Stomach (tissue), 9 donors: Measurements from ENCODE around the gene ANKHD1. TPM values are rescaled to one million over a fixed set of nuclear protein-coding genes. Genes with fewer than 3 reads are reported as not detected.
"Not testable (repeated sequence)": the region's sequence is repeated elsewhere in the genome, so short reads cannot be mapped to it uniquely, and the experiment has no call there.

ENCODE experiments used
- DNase-seq, 2 donors: peaks; one replicate each; pipeline versions ENCODE4 v3.0.0 to v3.0.0-alpha.2; 2013 to 2019
- H3K27ac ChIP-seq, 5 donors: fragments of 200-600 bp in 4 of 5; sonication (generic) in 4 of 5; one replicate each; pipeline ENCODE4 v1.5.1; 2013 to 2019; ENCODE audit warnings: mild to moderate bottlenecking in 1 of 5, moderate library complexity in 1 of 5
- H3K27me3 ChIP-seq, 3 donors: fragments of 200-600 bp; sonication (generic); one replicate each; pipeline ENCODE4 v1.5.1; 2017 to 2019; ENCODE audit warnings: mixed run types in 1 of 3
- H3K36me3 ChIP-seq, 4 donors: fragments of 200-600 bp; sonication (generic); 1 replicate in 3 of 4; 2 replicates in 1 of 4; pipeline ENCODE4 v1.5.1; 2016 to 2019
- H3K4me1 ChIP-seq, 4 donors: fragments of 200-600 bp; sonication (generic); one replicate each; pipeline ENCODE4 v1.5.1; 2016 to 2019
- H3K4me3 ChIP-seq, 4 donors: fragments of 200-600 bp; sonication (generic) in 3 of 4; one replicate each; pipeline ENCODE4 v1.5.1; 2016 to 2019; ENCODE audit warnings: mild to moderate bottlenecking in 1 of 4
- H3K9me3 ChIP-seq, 4 donors: fragments of 200-600 bp; sonication (generic); one replicate each; pipeline ENCODE4 v1.5.1; 2016 to 2019
- EP300 ChIP-seq: sonication (generic); formaldehyde crosslinking; IDR thresholded peaks from one replicate; pipeline ENCODE4 v1.6.1; 2017; ENCODE audit warnings: antibody characterized with exemption
- POLR2A ChIP-seq, 4 donors: fragments of 450-650 bp; IDR thresholded peaks; one replicate each; pipeline ENCODE4 v1.6.1; 2016; ENCODE audit warnings: antibody characterized with exemption in 4 of 4, control low read depth in 2 of 4, mild to moderate bottlenecking in 1 of 4, moderate library complexity in 1 of 4
- POLR2AphosphoS5 ChIP-seq, 3 donors: sonication (generic); formaldehyde crosslinking; IDR thresholded peaks; one replicate each; pipeline ENCODE4 v1.6.1; 2016; ENCODE audit warnings: antibody characterized with exemption in 3 of 3
- WGBS, 5 donors: extraction: QIAGEN DNeasy Blood & Tissue Kit in 3 of 5; methylation state at CpG; one replicate each; pipeline versions ENCODE4 v1.1.5 to v1.1.7; 2013 to 2018; 5-methylcytosine and 5-hydroxymethylcytosine counted together
- intact Hi-C: fragments of 100-400 bp; cut with DNase I; formaldehyde crosslinking; loops from one replicate; pipeline ENCODE4 v1.15.1; 2023; ENCODE audit warnings: low total_unique reads
- polyA plus RNA-seq, 3 donors: library from polyadenylated mRNA; stranded (reverse); fragments of 200-250 nt; gene quantifications; one replicate each; pipeline ENCODE4 v1.2.3, GENCODE V29; 2013
- total RNA-seq, 5 donors: library from RNA; depleted of rRNA; stranded (reverse); fragments of >200 nt; gene quantifications; one replicate each; pipeline versions ENCODE4 v1.1.0 to v1.2.3, GENCODE V29; 2014 to 2016
- TF ChIP-seq, protein P1 (sequence below), 7 experiments: fragments of 450-650 bp in 4 of 7; fragments of 200-600 bp in 3 of 7; sonication (generic) in 3 of 7; IDR thresholded peaks; one replicate each; pipeline ENCODE4 v1.5.1; 2016 to 2019; ENCODE audit warnings: antibody characterized with exemption in 7 of 7, control low read depth in 2 of 7, mild to moderate bottlenecking in 1 of 7
- donor health status: healthy with polysubstance abuse.
- donor health status: Bipolar disorder and iron deficiency.
- donor health status: healthy.

The ANKHD1 gene
- total and polyA plus RNA-seq, 8 donors = 22.0 to 249 (median 120) TPM

GRCh38 chr5:140483055-140483454 lies 81.4 kb downstream of the ANKHD1 start:
- Histone ChIP-seq H3K4me1 (peaks cover 0 to 13% (median 4%) of the 10 kb centered on the region in 4 donors), H3K36me3 (peaks cover 23 to 63% (median 59%) of the 10 kb centered on the region in 4 donors), H3K4me3 (no peak overlapping the region), H3K9me3 (no peaks in the 10 kb centered on the region), H3K27ac (no peak overlapping the region), H3K27me3 (no peaks in the 10 kb centered on the region)
- intact Hi-C loops = no loop called here
- WGBS, 5 donors = 88 to 96% (median 91%) methylated on average over 1 of the region's 1 CpG
- no peak for DNase-seq
- TF ChIP-seq, protein P1, sequence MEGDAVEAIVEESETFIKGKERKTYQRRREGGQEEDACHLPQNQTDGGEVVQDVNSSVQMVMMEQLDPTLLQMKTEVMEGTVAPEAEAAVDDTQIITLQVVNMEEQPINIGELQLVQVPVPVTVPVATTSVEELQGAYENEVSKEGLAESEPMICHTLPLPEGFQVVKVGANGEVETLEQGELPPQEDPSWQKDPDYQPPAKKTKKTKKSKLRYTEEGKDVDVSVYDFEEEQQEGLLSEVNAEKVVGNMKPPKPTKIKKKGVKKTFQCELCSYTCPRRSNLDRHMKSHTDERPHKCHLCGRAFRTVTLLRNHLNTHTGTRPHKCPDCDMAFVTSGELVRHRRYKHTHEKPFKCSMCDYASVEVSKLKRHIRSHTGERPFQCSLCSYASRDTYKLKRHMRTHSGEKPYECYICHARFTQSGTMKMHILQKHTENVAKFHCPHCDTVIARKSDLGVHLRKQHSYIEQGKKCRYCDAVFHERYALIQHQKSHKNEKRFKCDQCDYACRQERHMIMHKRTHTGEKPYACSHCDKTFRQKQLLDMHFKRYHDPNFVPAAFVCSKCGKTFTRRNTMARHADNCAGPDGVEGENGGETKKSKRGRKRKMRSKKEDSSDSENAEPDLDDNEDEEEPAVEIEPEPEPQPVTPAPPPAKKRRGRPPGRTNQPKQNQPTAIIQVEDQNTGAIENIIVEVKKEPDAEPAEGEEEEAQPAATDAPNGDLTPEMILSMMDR (IDR thresholded peaks at IDR 0.05) = no peak
- no peak for TF ChIP-seq EP300
- TF ChIP-seq POLR2A (IDR thresholded peaks at IDR 0.05) = no peak
- TF ChIP-seq POLR2AphosphoS5 (IDR thresholded peaks at IDR 0.05) = no peak

DNA sequence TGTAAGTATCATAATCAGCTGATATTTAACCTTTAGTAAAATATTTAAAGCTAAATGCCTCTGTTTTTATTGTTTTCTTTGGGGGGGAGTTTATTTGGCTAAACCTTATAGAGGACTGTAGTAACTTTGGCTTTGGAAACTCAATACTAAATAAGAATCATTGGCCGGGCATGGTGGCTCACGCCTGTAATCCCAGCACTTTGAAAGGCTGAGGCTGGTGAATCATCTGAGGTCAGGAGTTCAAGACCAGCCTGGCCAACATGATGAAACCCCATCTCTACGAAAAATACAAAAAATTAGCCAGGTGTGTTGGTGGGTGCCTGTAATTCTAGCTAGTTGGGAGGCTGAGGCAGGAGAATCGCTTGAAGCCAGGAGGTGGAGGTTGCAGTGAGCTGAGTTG lies 86.5 kb downstream of the ANKHD1 start:
- H3K27ac ChIP-seq, H3K4me3 ChIP-seq, DNase-seq, intact Hi-C loops, H3K27me3 ChIP-seq, H3K4me1 ChIP-seq, H3K9me3 ChIP-seq: not testable (repeated sequence)
- 89 to 97% (median 95%) methylated on average over 4 of the region's 4 CpGs for WGBS, 5 donors
- peaks cover 17 to 90% (median 82%) of the 10 kb centered on the region in 4 donors for H3K36me3 ChIP-seq

GRCh38 chr5:140488914-140489313 lies 87.3 kb downstream of the ANKHD1 start:
- TF ChIP-seq, protein P1 (IDR thresholded peaks at IDR 0.05) = no peak
- TF ChIP-seq EP300 (no peak), POLR2AphosphoS5 (IDR thresholded peaks at IDR 0.05) (no peak), POLR2A (IDR thresholded peaks at IDR 0.05) (no peak)
- no peaks in the 10 kb centered on the region for H3K4me1 ChIP-seq
- no peaks in the 10 kb centered on the region for H3K9me3 ChIP-seq
- no peak overlapping the region for H3K27ac ChIP-seq
- intact Hi-C loops = no loop called here
- 96 to 99% (median 97%) methylated on average over 6 of the region's 6 CpGs for WGBS, 5 donors
- peaks cover 11 to 85% (median 80%) of the 10 kb centered on the region in 4 donors for H3K36me3 ChIP-seq
- H3K27me3 ChIP-seq = no peaks in the 10 kb centered on the region
- H3K4me3 ChIP-seq = no peak overlapping the region
- no peak for DNase-seq

DNA sequence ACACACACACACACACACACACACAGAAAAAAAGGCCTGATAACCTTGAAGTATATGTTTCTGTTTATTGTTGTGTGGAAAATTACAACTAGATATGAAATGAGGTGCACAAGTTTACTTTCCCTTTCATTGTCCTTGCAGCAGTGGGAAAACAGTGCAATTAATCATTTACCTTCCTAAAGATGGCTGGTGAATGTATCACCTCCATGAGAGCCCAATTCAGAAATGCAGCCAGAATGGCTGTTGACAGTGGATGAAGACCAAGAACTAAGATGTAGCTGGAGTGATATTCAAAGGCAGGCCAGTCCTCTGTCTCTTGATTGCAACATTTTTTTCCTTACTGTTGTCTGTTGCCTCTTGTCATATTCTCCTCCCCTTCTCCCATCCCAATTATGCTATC lies 96.3 kb downstream of the ANKHD1 start:
- no peak for TF ChIP-seq POLR2A (IDR thresholded peaks at IDR 0.05)
- TF ChIP-seq, protein P1 (IDR thresholded peaks at IDR 0.05) = no peak
- no peak for TF ChIP-seq POLR2AphosphoS5 (IDR thresholded peaks at IDR 0.05)
- no peak for TF ChIP-seq EP300
- no peaks in the 10 kb centered on the region for H3K27me3 ChIP-seq
- H3K4me3 ChIP-seq = no peak overlapping the region
- intact Hi-C loops = no loop called here
- no peaks in the 10 kb centered on the region for H3K9me3 ChIP-seq
- H3K36me3 ChIP-seq = peaks cover 9 to 61% (median 48%) of the 10 kb centered on the region in 4 donors
- peak in 1 of 2 donors; percentile 6 for DNase-seq
- peak overlapping the region in 1 of 5 donors; percentile 52 for H3K27ac ChIP-seq
- peaks cover 0 to 6% (median 0%) of the 10 kb centered on the region in 4 donors for H3K4me1 ChIP-seq

DNA sequence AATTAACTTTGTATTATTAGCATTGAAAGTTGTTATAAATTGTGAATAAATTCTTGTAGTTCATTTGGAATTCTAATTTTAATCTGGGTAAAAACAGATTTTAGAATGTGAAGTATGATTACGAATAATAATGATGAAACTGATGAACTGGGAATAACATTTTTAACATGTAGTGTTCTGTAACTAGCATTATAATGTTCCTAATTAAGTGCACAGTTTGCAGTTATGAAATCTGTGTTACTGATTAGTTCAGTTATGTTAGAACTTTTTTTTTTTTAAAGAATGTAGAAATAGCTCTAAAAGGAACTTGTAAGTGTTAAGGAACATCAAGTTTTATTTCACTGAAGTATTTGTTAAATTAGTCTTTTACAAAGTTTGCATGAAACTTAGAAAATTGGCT lies 97.0 kb downstream of the ANKHD1 start:
- H3K27ac ChIP-seq = no peak overlapping the region
- intact Hi-C loops = no loop called here

More for the DNA sequence above, 97.0 kb downstream of the ANKHD1 start:
- H3K4me3 ChIP-seq = no peak overlapping the region
- H3K4me1 ChIP-seq = peaks cover 0 to 6% (median 0%) of the 10 kb centered on the region in 4 donors
- peaks cover 9 to 56% (median 42%) of the 10 kb centered on the region in 4 donors for H3K36me3 ChIP-seq
- DNase-seq = no peak
- H3K27me3 ChIP-seq = no peaks in the 10 kb centered on the region
- WGBS, 5 donors = 93 to 100% (median 98%) methylated on average over 1 of the region's 1 CpG
- TF ChIP-seq, protein P1 (IDR thresholded peaks at IDR 0.05) = no peak
- TF ChIP-seq EP300 (no peak), POLR2A (IDR thresholded peaks at IDR 0.05) (no peak), POLR2AphosphoS5 (IDR thresholded peaks at IDR 0.05) (no peak)
- H3K9me3 ChIP-seq = no peaks in the 10 kb centered on the region
